HG03175 (cell line): ENCODE data around the gene CDC14A.
"Not testable (repeated sequence)": the region's sequence is repeated elsewhere in the genome, so short reads cannot be mapped to it uniquely, and the experiment has no call there.

Experiments
- ATAC-seq: cut with Tn5 transposase; IDR thresholded peaks from one replicate; pipeline ENCODE4 v1.9.1; 2021; ENCODE audit warnings: mild to moderate bottlenecking, moderate library complexity; ENCODE audit not compliant: unreplicated experiment

Gene CDC14A

GRCh38 chr1:100331146-100331545, 21.2 kb upstream of the CDC14A start:
- not testable (repeated sequence) for ATAC-seq

- no peak for ATAC-seq
Measured at GRCh38 chr1:100332331-100332730, 20.0 kb upstream of the CDC14A start.

- no peak for ATAC-seq
Measured at GRCh38 chr1:100335436-100335835, 16.9 kb upstream of the CDC14A start.

GRCh38 chr1:100337878-100338277, 14.4 kb upstream of the CDC14A start:
- ATAC-seq: not testable (repeated sequence)

GRCh38 chr1:100339735-100340134, 12.6 kb upstream of the CDC14A start:
- ATAC-seq: not testable (repeated sequence)

- no peak for ATAC-seq
Measured at GRCh38 chr1:100340494-100340893, 11.8 kb upstream of the CDC14A start.

GRCh38 chr1:100342348-100342747, 10.0 kb upstream of the CDC14A start:
- ATAC-seq: no peak

- no peak for ATAC-seq
Measured at GRCh38 chr1:100343897-100344296, 8.4 kb upstream of the CDC14A start.

GRCh38 chr1:100344774-100345173, 7.5 kb upstream of the CDC14A start:
- no peak for ATAC-seq

GRCh38 chr1:100346387-100346786, 5.9 kb upstream of the CDC14A start:
- no peak for ATAC-seq

- no peak for ATAC-seq
Measured at GRCh38 chr1:100347009-100347966, 5.0 kb upstream of the CDC14A start.

- ATAC-seq: no peak
Measured at GRCh38 chr1:100348549-100349144, 3.7 kb upstream of the CDC14A start.

GRCh38 chr1:100349246-100349645, 3.1 kb upstream of the CDC14A start:
- no peak for ATAC-seq

GRCh38 chr1:100350787-100351094, 1.6 kb upstream of the CDC14A start:
- ATAC-seq: no peak

GRCh38 chr1:100351095-100351887, 1.0 kb upstream of the CDC14A start:
- peak; percentile 60 for ATAC-seq

- peak; percentile 15 for ATAC-seq
Measured at GRCh38 chr1:100353071-100353801, 930 bp downstream of the CDC14A start.

GRCh38 chr1:100353988-100354387, 1.7 kb downstream of the CDC14A start:
- ATAC-seq: no peak

GRCh38 chr1:100354971-100355394, 2.7 kb downstream of the CDC14A start:
- no peak for ATAC-seq

- no peak for ATAC-seq
Measured at GRCh38 chr1:100358210-100358609, 5.9 kb downstream of the CDC14A start.

- no peak for ATAC-seq
Measured at GRCh38 chr1:100359139-100359538, 6.8 kb downstream of the CDC14A start.
